ENCODE results near the gene ACSF2. TPM values are rescaled to one million over a fixed set of nuclear protein-coding genes. Genes with fewer than 3 reads are reported as not detected.

Gene ACSF2
- total RNA-seq, 1 donor from 2014 or later: 28.8 TPM

GRCh38 chr17:50498021-50498874 is 72.2 kb downstream of the ACSF2 start:
- Mint-ChIP-seq H3K4me1 (peaks cover 16% of the 10 kb centered on the region), H3K4me3 (no peak overlapping the region), H3K27ac (no peak overlapping the region), H3K27me3 (ENCODE audit: insufficient read depth, low read depth) (peaks cover 10% of the 10 kb centered on the region), H3K9me3 (no peaks in the 10 kb centered on the region), H3K36me3 (no peaks in the 10 kb centered on the region)
- Histone ChIP-seq H3K36me3 (no peaks in the 10 kb centered on the region), H3K27ac (no peak overlapping the region), H3F3A (ENCODE audit: low read depth) (peaks cover 5% of the 10 kb centered on the region), H3K79me2 (ENCODE audit: low read depth) (no peaks in the 10 kb centered on the region), H2AFZ (replicated peaks) (no peak overlapping the region), H3K4me1 (peaks cover under 1% of the 10 kb centered on the region), H4K20me1 (ENCODE audit: low read depth) (no peaks in the 10 kb centered on the region), H3K27me3 (no peaks in the 10 kb centered on the region), H3K4me2 (no peak overlapping the region), H3K9ac (no peak overlapping the region), H3K4me3 (no peak overlapping the region), H3K9me3 (ENCODE audit: low read depth) (no peaks in the 10 kb centered on the region)
- TF ChIP-seq EZH2phosphoT487 (IDR thresholded peaks at IDR 0.05): no peak
- TF ChIP-seq CTCF (IDR thresholded peaks at IDR 0.05): no peak
- TF ChIP-seq EZH2 (IDR thresholded peaks at IDR 0.05): no peak
- no peak for DNase-seq (ENCODE audit: low spot score)

GRCh38 chr17:50499270-50499669 is 73.3 kb downstream of the ACSF2 start:
- no peak for TF ChIP-seq EZH2phosphoT487 (IDR thresholded peaks at IDR 0.05)
- no peak for TF ChIP-seq EZH2 (IDR thresholded peaks at IDR 0.05)
- no peak for TF ChIP-seq CTCF (IDR thresholded peaks at IDR 0.05)
- Histone ChIP-seq H3K27me3 (no peaks in the 10 kb centered on the region), H3K79me2 (ENCODE audit: low read depth) (no peaks in the 10 kb centered on the region), H3K9me3 (ENCODE audit: low read depth) (no peaks in the 10 kb centered on the region), H3K9ac (no peak overlapping the region), H3K4me3 (no peak overlapping the region), H3K4me1 (peaks cover 8% of the 10 kb centered on the region), H3F3A (ENCODE audit: low read depth) (peaks cover 5% of the 10 kb centered on the region), H3K27ac (no peak overlapping the region), H3K4me2 (no peak overlapping the region), H3K36me3 (no peaks in the 10 kb centered on the region), H2AFZ (replicated peaks) (no peak overlapping the region), H4K20me1 (ENCODE audit: low read depth) (no peaks in the 10 kb centered on the region)
- Mint-ChIP-seq H3K9me3 (no peaks in the 10 kb centered on the region), H3K4me1 (peaks cover 22% of the 10 kb centered on the region), H3K36me3 (no peaks in the 10 kb centered on the region), H3K27ac (no peak overlapping the region), H3K4me3 (no peak overlapping the region), H3K27me3 (ENCODE audit: insufficient read depth, low read depth) (peaks cover 15% of the 10 kb centered on the region)
- no peak for DNase-seq (ENCODE audit: low spot score)

GRCh38 chr17:50499721-50500120 is 73.7 kb downstream of the ACSF2 start:
- Histone ChIP-seq H3K36me3 (no peaks in the 10 kb centered on the region), H3K9me3 (ENCODE audit: low read depth) (no peaks in the 10 kb centered on the region), H3K27ac (no peak overlapping the region), H3K27me3 (no peaks in the 10 kb centered on the region), H3F3A (ENCODE audit: low read depth) (peaks cover 5% of the 10 kb centered on the region), H3K4me1 (peaks cover 8% of the 10 kb centered on the region), H3K79me2 (ENCODE audit: low read depth) (no peaks in the 10 kb centered on the region), H4K20me1 (ENCODE audit: low read depth) (no peaks in the 10 kb centered on the region), H3K4me2 (no peak overlapping the region), H3K9ac (no peak overlapping the region), H2AFZ (replicated peaks) (no peak overlapping the region), H3K4me3 (no peak overlapping the region)
- Mint-ChIP-seq H3K9me3 (no peaks in the 10 kb centered on the region), H3K4me3 (no peak overlapping the region), H3K27ac (no peak overlapping the region), H3K4me1 (peaks cover 24% of the 10 kb centered on the region), H3K27me3 (ENCODE audit: insufficient read depth, low read depth) (peaks cover 15% of the 10 kb centered on the region), H3K36me3 (no peaks in the 10 kb centered on the region)
- no peak for DNase-seq (ENCODE audit: low spot score)
- TF ChIP-seq EZH2phosphoT487 (IDR thresholded peaks at IDR 0.05): no peak
- TF ChIP-seq CTCF (IDR thresholded peaks at IDR 0.05): no peak
- no peak for TF ChIP-seq EZH2 (IDR thresholded peaks at IDR 0.05)

Measured in neural progenitor cell (in vitro differentiated cells).